ENCODE data around the gene SELENOS. TPM values are rescaled to one million over a fixed set of nuclear protein-coding genes. Genes with fewer than 3 reads are reported as not detected.

The SELENOS gene
- total RNA-seq, 1 donor from 2014 or later: 162 TPM

GRCh38 chr15:101258238-101259144 lies 18.8 kb downstream of the SELENOS start:
- H3K4me3 ChIP-seq (ENCODE audit: low read depth, low read length): no peak overlapping the region

DNA sequence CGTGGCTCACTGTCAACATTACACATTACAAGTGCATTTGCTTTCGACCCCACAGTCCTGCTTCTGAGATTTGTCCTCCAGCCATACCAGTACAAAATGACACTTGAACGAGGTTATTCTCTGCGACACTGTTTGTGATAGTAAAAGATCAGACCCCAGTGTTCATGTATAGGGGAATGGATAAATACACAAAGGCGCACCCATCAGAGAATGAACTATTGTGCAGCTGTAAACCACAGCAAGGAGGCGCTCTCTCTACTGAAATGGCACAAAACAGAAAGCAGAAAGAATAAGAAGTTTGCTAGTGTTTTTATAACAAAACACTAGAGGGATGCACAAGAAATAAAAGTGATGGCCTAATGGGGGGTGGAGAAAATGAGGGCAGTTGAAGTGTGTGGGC lies 20.5 kb downstream of the SELENOS start:
- FAIRE-seq (no peak), DNase-seq (ENCODE audit: low read depth) (no peak)
- Histone ChIP-seq H3K4me3 (ENCODE audit: low read depth, low read length) (no peak overlapping the region), H3K36me3 (ENCODE audit: control insufficient read depth, insufficient read depth, low read length) (no peaks in the 10 kb centered on the region), H3K27me3 (ENCODE audit: control insufficient read depth, insufficient read depth, low read length) (no peaks in the 10 kb centered on the region)
- TF ChIP-seq, protein P1, sequence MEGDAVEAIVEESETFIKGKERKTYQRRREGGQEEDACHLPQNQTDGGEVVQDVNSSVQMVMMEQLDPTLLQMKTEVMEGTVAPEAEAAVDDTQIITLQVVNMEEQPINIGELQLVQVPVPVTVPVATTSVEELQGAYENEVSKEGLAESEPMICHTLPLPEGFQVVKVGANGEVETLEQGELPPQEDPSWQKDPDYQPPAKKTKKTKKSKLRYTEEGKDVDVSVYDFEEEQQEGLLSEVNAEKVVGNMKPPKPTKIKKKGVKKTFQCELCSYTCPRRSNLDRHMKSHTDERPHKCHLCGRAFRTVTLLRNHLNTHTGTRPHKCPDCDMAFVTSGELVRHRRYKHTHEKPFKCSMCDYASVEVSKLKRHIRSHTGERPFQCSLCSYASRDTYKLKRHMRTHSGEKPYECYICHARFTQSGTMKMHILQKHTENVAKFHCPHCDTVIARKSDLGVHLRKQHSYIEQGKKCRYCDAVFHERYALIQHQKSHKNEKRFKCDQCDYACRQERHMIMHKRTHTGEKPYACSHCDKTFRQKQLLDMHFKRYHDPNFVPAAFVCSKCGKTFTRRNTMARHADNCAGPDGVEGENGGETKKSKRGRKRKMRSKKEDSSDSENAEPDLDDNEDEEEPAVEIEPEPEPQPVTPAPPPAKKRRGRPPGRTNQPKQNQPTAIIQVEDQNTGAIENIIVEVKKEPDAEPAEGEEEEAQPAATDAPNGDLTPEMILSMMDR (IDR thresholded peaks at IDR 0.05; ENCODE audit: insufficient read depth, low read length, severe bottlenecking): peak; percentile 28

More at GRCh38 chr15:101258238-101259144, 18.8 kb downstream of the SELENOS start:
- DNase-seq (ENCODE audit: low read depth): peak; percentile 66
- TF ChIP-seq, protein P1 (IDR thresholded peaks at IDR 0.05; ENCODE audit: insufficient read depth, low read length, severe bottlenecking): peak; percentile 66
- H3K27me3 ChIP-seq (ENCODE audit: control insufficient read depth, insufficient read depth, low read length): no peaks in the 10 kb centered on the region
- no peaks in the 10 kb centered on the region for H3K36me3 ChIP-seq (ENCODE audit: control insufficient read depth, insufficient read depth, low read length)
- FAIRE-seq: no peak

GRCh38 chr15:101255615-101256241 lies 21.6 kb downstream of the SELENOS start:
- Histone ChIP-seq H3K36me3 (ENCODE audit: control insufficient read depth, insufficient read depth, low read length) (no peaks in the 10 kb centered on the region), H3K4me3 (ENCODE audit: low read depth, low read length) (no peak overlapping the region), H3K27me3 (ENCODE audit: control insufficient read depth, insufficient read depth, low read length) (no peaks in the 10 kb centered on the region)
- no peak for FAIRE-seq
- TF ChIP-seq, protein P1 (IDR thresholded peaks at IDR 0.05; ENCODE audit: insufficient read depth, low read length, severe bottlenecking): no peak
- no peak for DNase-seq (ENCODE audit: low read depth)

GRCh38 chr15:101255051-101255395 lies 22.3 kb downstream of the SELENOS start:
- Histone ChIP-seq H3K4me3 (ENCODE audit: low read depth, low read length) (no peak overlapping the region), H3K27me3 (ENCODE audit: control insufficient read depth, insufficient read depth, low read length) (no peaks in the 10 kb centered on the region), H3K36me3 (ENCODE audit: control insufficient read depth, insufficient read depth, low read length) (no peaks in the 10 kb centered on the region)
- FAIRE-seq (no peak), DNase-seq (ENCODE audit: low read depth) (no peak)
- TF ChIP-seq, protein P1 (IDR thresholded peaks at IDR 0.05; ENCODE audit: insufficient read depth, low read length, severe bottlenecking): no peak

GRCh38 chr15:101254157-101255050 lies 22.9 kb downstream of the SELENOS start:
- no peaks in the 10 kb centered on the region for H3K36me3 ChIP-seq (ENCODE audit: control insufficient read depth, insufficient read depth, low read length)
- no peak for FAIRE-seq
- H3K4me3 ChIP-seq (ENCODE audit: low read depth, low read length): no peak overlapping the region
- H3K27me3 ChIP-seq (ENCODE audit: control insufficient read depth, insufficient read depth, low read length): no peaks in the 10 kb centered on the region
- no peak for DNase-seq (ENCODE audit: low read depth)
- TF ChIP-seq, protein P1 (IDR thresholded peaks at IDR 0.05; ENCODE audit: insufficient read depth, low read length, severe bottlenecking): no peak

All from bronchial epithelial cell (primary cell).